Liver (tissue), 3 donors: Measurements from ENCODE around the gene UQCRHL.

Source experiments
- EGR1 ChIP-seq, 2 donors: IDR thresholded peaks; 2 replicates each; pipeline ENCODE4 v1.6.1; 2016 to 2018; ENCODE audit warnings: antibody characterized with exemption in 2 of 2, low read depth in 2 of 2
- FOXA1 ChIP-seq: IDR thresholded peaks from 2 replicates; pipeline ENCODE4 v1.6.1; 2016; ENCODE audit warnings: antibody characterized with exemption
- GABPA ChIP-seq, 2 donors: IDR thresholded peaks in 1 of 2; conservative IDR thresholded peaks in 1 of 2; 2 replicates each; pipeline ENCODE4 v1.6.1; 2016; ENCODE audit warnings: antibody characterized with exemption in 2 of 2, mild to moderate bottlenecking in 1 of 2, moderate library complexity in 1 of 2
- HNF4G ChIP-seq: IDR thresholded peaks from 2 replicates; pipeline ENCODE4 v1.6.1; 2016; ENCODE audit warnings: antibody characterized with exemption
- JUND ChIP-seq, 2 donors: IDR thresholded peaks; 2 replicates each; pipeline ENCODE4 v1.6.1; 2016; ENCODE audit warnings: antibody characterized with exemption in 2 of 2
- RAD21 ChIP-seq, 2 donors: IDR thresholded peaks; 2 replicates each; pipeline ENCODE4 v1.6.1; 2016; ENCODE audit warnings: antibody characterized with exemption in 2 of 2, mild to moderate bottlenecking in 2 of 2
- SP1 ChIP-seq: IDR thresholded peaks from 2 replicates; pipeline ENCODE4 v1.6.1; 2018; ENCODE audit warnings: antibody characterized with exemption, mild to moderate bottlenecking
- TAF1 ChIP-seq: conservative IDR thresholded peaks from 2 replicates; pipeline ENCODE4 v1.6.1; 2016; ENCODE audit warnings: antibody characterized with exemption, mild to moderate bottlenecking
- YY1 ChIP-seq: IDR thresholded peaks from 2 replicates; pipeline ENCODE4 v1.6.1; 2016; ENCODE audit warnings: antibody characterized with exemption, mild to moderate bottlenecking
- TF ChIP-seq, protein P1 (sequence below): IDR thresholded peaks from 2 replicates; pipeline ENCODE4 v1.6.1; 2016; ENCODE audit warnings: antibody characterized with exemption, mild to moderate bottlenecking
- TF ChIP-seq, protein P2 (sequence below): fragments of 150-350 bp; IDR thresholded peaks from 2 replicates; pipeline ENCODE4 v1.5.1; 2017; ENCODE audit warnings: improper control_type of control experiment, low read depth, low read length; ENCODE audit not compliant: missing input control
- TF ChIP-seq, protein P3 (sequence below): IDR thresholded peaks from 2 replicates; pipeline ENCODE4 v1.6.1; 2016; ENCODE audit warnings: antibody characterized with exemption
- TF ChIP-seq, protein P4 (sequence below): IDR thresholded peaks from 2 replicates; pipeline ENCODE4 v1.6.1; 2016; ENCODE audit warnings: antibody characterized with exemption
- donor health status: healthy.
- donor health status: healthy.

DNA sequence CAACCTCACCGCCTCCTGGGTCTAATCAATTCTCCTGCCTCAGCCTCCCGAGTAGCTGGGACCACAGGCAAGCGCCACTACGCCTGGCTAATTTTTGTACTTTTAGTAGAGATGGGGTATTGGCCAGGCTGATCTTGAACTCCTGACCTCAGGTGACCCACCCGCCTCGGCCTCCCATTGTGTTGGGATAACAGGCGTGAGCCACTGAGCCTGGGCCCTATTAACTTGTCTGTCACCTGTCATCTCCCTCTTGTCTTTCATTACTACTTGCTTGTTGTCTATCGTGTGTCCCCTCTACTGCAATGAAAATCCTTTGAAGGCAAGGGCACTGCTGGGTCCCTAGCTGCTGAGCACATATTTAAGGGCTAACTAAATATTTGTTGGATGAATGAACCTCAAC, 3.4 kb downstream of the UQCRHL start:
- TF ChIP-seq YY1 (no peak), SP1 (no peak), RAD21 (IDR thresholded peaks at IDR 0.05) (no peak), FOXA1 (no peak), HNF4G (no peak), EGR1 (IDR thresholded peaks at IDR 0.05; ENCODE audit: low read depth in 2 of 2) (no peak), TAF1 (no peak), GABPA (IDR thresholded peaks at IDR 0.05 in 1 of 2, conservative IDR thresholded peaks at IDR 0.05 in 1 of 2) (no peak), JUND (IDR thresholded peaks at IDR 0.05) (no peak)
- TF ChIP-seq, protein P1, sequence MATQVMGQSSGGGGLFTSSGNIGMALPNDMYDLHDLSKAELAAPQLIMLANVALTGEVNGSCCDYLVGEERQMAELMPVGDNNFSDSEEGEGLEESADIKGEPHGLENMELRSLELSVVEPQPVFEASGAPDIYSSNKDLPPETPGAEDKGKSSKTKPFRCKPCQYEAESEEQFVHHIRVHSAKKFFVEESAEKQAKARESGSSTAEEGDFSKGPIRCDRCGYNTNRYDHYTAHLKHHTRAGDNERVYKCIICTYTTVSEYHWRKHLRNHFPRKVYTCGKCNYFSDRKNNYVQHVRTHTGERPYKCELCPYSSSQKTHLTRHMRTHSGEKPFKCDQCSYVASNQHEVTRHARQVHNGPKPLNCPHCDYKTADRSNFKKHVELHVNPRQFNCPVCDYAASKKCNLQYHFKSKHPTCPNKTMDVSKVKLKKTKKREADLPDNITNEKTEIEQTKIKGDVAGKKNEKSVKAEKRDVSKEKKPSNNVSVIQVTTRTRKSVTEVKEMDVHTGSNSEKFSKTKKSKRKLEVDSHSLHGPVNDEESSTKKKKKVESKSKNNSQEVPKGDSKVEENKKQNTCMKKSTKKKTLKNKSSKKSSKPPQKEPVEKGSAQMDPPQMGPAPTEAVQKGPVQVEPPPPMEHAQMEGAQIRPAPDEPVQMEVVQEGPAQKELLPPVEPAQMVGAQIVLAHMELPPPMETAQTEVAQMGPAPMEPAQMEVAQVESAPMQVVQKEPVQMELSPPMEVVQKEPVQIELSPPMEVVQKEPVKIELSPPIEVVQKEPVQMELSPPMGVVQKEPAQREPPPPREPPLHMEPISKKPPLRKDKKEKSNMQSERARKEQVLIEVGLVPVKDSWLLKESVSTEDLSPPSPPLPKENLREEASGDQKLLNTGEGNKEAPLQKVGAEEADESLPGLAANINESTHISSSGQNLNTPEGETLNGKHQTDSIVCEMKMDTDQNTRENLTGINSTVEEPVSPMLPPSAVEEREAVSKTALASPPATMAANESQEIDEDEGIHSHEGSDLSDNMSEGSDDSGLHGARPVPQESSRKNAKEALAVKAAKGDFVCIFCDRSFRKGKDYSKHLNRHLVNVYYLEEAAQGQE = no peak
- TF ChIP-seq, protein P2, sequence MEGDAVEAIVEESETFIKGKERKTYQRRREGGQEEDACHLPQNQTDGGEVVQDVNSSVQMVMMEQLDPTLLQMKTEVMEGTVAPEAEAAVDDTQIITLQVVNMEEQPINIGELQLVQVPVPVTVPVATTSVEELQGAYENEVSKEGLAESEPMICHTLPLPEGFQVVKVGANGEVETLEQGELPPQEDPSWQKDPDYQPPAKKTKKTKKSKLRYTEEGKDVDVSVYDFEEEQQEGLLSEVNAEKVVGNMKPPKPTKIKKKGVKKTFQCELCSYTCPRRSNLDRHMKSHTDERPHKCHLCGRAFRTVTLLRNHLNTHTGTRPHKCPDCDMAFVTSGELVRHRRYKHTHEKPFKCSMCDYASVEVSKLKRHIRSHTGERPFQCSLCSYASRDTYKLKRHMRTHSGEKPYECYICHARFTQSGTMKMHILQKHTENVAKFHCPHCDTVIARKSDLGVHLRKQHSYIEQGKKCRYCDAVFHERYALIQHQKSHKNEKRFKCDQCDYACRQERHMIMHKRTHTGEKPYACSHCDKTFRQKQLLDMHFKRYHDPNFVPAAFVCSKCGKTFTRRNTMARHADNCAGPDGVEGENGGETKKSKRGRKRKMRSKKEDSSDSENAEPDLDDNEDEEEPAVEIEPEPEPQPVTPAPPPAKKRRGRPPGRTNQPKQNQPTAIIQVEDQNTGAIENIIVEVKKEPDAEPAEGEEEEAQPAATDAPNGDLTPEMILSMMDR = no peak
- TF ChIP-seq, protein P3, sequence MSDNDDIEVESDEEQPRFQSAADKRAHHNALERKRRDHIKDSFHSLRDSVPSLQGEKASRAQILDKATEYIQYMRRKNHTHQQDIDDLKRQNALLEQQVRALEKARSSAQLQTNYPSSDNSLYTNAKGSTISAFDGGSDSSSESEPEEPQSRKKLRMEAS = no peak
- TF ChIP-seq, protein P4, sequence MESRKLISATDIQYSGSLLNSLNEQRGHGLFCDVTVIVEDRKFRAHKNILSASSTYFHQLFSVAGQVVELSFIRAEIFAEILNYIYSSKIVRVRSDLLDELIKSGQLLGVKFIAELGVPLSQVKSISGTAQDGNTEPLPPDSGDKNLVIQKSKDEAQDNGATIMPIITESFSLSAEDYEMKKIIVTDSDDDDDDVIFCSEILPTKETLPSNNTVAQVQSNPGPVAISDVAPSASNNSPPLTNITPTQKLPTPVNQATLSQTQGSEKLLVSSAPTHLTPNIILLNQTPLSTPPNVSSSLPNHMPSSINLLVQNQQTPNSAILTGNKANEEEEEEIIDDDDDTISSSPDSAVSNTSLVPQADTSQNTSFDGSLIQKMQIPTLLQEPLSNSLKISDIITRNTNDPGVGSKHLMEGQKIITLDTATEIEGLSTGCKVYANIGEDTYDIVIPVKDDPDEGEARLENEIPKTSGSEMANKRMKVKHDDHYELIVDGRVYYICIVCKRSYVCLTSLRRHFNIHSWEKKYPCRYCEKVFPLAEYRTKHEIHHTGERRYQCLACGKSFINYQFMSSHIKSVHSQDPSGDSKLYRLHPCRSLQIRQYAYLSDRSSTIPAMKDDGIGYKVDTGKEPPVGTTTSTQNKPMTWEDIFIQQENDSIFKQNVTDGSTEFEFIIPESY = no peak
